GM21825 (cell line): ENCODE data around the gene MFSD2A.
"Not testable (repeated sequence)": the region's sequence is repeated elsewhere in the genome, so short reads cannot be mapped to it uniquely, and the experiment has no call there.

Source experiments
- ATAC-seq: cut with Tn5 transposase; IDR thresholded peaks from one replicate; pipeline ENCODE4 v1.9.1; 2021; ENCODE audit warnings: mild to moderate bottlenecking, moderate library complexity; ENCODE audit not compliant: unreplicated experiment

The MFSD2A gene

DNA sequence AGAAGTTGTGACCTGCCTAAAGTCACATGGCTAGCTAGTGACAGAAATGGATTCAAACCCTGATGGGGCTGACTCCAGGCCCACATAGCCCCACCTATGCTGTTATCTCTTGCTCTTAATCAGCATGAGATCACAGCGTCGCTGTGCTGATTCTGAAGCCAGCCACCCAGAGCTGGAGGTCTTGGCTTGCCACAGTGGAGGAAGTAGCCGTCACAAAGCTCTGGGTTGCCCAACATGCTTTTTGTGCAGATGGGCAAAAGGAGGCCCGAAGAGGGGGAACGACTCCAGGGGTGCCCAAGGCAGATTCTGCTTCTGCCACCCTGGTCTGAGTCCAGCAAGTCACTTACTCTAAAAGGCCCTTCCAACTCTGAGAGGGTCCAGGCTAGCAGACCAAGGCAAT is 14.7 kb upstream of the MFSD2A start:
- ATAC-seq = no peak

DNA sequence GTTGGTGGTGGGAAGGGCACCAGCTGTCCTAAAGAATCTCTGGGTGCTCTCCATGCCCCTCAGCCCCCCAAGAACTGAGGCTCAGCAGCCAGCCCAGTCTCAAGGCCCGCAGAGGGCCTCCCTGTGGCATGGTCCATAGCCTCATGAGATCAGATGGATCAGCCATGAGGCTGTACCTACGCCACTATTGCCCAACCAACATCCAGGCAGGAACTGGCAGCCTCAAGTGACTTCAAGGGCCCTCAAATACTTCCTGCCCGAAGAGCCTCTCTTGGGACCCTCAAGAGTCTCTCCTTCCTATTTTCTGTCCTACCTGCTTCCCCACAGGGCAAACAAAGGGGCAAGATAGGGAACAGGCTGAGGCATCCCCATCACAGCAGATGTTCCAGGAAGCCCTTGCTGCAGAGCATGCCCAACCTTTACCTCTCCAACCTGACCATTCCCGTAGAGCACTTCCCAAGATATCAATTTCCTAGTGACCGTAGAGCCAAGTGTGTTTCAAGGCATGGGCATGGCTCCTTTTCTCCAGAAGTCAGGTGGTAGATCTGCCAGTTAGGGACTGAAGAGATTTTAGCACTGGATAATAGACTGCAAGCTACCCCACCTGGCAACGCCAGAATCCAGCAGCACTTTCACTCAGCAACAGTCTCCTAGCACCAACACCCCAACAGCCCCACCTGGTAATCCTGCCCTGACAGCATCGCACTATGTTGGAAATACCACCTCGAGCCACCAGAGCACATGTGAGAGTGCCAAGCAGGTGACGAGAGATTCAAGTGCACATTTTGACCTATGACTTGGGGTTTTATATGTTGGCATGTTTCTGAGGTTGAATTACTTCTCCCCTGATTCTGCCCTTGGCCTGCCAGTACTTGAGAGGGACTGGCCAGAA is 13.7 kb upstream of the MFSD2A start:
- ATAC-seq = no peak

DNA sequence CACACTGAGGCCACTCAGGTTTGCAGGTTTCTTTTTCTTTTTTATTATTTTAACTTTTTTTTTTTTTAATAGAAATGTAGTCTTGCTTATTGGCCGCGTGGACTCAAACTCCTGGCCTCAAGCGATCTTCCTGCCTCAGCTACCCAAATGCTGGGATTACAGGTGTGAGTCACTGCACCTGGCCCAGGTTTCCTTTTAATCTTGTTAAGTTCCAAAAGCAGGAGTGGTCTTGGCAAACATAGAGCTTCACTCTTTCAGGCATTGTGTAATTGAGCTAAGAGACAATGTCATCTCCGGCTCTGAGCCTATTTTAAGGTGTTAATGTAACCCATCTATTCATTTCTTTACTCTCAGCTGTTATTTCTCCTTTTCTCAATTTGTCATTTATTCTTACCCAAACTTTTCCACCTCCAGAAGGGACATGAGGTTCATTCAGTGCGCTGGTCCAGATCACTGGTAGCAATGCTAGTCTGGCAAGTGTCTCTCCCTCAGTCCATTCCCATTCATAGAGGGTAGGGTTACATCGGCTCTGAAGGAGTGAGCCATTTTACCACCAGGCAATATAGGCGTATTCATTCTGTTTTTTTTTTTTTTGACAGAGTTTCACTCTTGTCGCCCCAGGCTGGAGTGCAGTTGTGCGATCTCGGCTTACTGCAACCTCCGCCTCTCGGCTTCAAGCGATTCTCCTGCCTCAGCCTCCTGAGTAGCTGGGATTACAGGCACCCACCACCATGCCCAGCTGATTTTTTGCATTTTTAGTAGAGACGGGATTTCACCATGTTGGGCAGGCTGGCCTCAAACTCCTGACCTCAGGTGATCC is 11.3 kb upstream of the MFSD2A start:
- no peak for ATAC-seq

DNA sequence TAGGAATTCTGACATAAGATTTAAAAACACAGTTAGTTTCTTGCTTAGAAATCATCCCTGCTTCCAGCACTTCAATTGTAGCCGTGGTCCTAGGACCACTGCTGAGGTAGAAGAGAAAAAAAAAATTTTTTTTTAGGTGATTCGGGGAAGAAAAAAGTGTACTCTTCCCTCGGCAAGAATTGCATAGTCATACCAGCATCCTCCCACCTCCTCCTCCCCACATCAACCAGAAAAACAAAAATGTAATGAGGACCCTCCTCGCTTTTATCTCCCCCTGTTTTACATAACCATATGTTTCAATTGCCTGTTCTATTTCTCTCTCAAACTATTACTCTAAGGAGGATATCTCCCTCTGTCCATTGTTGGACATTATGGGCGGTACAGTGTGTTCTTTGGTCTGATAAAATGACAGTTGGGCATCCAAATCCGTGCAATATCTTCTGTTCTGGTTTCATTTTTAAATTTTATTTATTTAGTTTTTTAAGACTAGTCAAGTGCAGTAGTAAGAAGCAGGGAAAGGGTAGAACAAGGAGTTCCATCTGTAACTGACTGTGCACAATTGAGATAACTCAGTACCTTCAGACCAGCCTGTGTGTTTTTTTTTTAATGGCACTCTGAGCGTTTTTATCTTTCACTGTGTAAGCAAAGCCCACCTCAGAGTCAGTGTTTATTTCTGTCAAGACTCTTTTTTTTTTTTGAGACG is 10.4 kb upstream of the MFSD2A start:
- no peak for ATAC-seq

DNA sequence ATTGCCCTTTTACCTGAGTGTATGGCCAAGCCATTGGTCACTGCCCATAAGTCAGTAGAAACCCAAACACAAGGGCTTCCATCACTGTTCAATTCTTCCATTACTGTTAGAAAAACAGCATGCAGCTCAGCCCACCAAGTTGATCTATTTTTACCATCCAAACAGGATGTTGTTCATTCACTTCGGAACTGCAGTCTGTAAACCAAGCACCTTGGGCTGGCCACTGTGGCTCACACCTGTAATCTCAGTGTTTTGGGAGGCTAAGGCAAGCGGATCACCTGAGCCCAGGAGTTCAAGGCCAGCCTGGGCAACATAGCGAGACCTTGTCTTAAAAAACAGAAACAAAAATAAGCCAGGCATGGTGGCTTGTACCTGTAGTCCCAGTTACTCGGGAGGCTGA is 8.7 kb upstream of the MFSD2A start:
- ATAC-seq = no peak

DNA sequence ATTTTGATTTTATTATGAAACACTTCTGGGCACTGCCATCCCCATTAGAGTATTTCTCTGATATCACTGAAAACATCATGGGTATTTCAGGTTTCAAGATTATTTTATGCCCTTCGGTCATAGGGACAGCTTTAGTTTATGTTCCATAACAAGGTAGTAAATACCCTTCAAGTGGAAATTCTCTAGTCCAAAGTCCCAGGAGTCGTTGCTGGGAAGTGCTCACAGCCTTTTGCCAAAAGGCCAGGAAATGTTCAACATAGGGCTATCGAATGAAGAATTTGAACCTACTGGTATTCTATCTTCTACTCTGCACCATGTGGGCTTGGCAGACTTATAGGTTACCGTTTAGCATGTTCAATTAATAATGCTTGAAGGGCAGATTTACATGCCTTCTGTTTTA is 7.7 kb upstream of the MFSD2A start:
- no peak for ATAC-seq

DNA sequence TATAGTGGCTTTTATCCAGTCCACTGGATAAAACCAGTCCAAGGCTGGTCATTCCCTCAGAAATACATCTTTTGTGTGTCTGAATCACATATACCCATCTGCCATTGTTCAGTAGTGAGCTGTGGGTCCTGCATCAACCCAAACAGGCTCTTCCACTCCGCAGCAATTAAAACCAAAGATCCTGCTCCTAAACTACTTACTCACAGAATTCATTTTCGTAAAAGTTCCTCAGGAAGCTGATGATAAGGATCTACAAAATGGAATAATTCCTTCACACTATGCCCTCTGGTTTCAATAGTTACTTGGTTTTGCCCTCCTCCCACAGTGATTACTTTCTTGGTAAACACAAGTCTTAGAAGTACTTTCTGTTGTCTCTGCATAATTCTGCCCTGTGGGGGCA is 5.1 kb upstream of the MFSD2A start:
- ATAC-seq = no peak

DNA sequence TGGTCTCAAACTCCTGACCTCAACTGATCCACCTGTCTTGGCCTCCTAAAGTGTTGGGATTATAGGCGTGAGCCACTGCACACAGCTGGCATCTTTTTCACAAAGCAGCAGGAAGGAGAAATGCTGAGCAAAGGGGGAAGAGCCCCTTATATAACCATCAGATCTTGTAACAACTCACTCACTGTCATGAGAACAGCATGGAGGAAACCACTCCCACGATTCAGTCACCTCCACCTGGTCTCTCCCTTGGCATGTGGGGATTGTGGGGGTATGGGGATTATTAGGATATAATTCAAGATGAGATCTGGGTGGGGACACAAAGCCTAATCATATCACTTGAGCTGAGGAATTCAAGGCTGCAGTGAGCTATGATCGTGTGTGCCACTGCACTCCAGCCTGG is 3.0 kb upstream of the MFSD2A start:
- no peak for ATAC-seq

DNA sequence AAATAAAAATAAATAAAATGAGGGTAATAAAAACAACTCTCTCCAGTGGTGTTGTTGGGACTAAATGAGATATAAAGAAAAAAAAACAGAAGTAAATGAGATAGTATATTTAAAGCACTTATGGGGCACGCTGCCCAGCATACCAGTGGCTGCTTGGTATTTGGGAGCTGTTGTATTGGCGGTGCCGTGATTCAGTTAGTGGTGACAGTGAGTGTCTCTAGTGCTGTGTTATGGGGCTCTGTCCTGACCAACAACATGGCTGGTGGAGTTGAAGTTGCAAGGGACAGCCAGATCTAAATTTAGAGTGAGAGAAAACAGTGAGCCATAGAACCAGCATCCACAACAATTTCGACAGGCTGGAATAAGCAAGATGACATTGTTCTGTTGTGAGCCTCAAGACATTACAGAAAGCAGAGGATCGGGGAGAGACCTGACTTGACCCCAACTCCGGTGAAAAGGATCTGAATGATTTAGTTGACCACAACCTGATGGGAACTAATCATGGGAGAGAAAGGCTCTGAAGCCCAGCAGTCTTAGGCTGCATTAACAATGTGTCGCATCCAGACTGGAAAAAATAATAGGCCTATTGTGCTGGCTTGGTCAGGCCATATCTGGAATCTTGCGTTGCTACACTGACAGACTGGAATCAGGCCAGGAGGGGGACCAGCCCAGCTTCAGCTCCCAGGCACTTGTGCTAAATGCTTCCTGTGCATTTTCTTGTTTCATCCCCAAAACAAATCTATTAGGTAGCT is 2.4 kb upstream of the MFSD2A start:
- no peak for ATAC-seq

DNA sequence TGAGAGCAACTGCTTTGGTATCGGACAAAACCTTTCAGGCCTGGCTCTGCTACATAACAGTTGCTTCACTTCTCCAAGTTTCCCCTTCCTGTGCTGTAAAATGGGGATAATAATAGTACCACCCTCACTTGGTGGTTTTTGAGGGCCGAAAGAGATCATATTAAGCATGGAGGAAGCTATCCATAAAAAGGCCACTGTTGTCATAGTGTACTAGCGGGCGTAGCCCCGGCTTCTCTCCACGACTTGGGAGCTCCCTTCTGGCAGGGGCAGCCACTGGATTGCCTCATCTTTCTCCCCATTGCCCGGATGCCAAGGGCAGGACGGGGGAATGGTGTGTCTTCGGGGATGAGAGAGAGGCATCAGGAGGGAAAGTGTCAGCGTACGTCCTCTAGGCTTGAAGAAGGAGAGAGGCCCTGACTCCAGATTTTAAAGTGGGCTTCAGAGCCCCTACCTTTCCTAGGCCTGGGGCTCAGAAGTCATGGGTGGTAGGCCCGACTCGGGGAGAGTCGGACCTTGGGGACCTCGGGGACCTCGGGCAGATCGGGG is 548 bp upstream of the MFSD2A start:
- no peak for ATAC-seq

DNA sequence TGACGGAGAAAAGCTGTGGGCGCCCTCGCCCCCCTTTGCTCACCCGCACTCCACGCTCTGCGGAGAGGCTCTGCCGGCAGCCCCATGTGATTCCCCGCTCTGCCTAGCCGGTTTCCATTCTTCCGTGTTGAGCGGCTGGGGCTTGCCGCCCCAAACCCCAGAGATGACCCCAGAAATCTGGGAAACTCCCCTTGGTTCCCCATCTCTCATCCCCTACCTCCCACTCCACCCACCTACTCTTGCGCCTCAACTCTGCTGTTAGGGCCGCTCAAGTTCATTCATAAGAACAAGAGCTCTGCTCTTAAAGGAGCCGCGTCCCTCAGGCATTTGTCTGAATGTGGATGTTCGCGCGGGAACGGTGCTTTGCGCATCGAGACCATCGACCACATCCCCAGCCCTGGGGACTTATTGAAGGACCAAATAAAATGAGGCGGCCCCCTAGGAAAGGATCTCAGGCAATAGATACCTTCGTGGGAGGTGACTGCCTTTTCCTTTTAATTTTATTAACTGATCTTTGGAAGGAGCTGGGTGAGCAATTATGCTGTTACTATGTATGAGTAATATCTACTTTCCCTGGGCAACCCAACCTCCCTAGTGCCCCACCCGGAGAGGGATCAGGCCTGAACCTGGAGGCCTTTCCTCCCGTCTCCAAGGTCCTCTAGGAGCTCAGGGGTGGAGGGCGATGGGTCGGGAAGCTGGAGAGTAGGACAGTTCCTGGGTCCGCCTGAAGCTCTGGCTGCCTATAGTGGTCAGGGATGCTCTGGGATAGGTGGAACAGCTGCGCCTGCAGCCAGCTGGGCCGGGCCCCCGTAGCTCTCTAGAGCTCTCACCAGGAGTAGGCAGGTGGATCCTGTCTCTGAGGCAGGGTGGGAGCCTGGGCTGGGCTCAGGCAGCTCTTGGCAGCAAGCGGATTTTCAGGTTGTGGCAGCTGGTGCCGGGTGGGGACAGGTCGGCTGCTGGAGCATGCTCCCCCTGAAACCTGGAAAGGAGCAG is 898 bp downstream of the MFSD2A start:
- ATAC-seq = peak; percentile 24

DNA sequence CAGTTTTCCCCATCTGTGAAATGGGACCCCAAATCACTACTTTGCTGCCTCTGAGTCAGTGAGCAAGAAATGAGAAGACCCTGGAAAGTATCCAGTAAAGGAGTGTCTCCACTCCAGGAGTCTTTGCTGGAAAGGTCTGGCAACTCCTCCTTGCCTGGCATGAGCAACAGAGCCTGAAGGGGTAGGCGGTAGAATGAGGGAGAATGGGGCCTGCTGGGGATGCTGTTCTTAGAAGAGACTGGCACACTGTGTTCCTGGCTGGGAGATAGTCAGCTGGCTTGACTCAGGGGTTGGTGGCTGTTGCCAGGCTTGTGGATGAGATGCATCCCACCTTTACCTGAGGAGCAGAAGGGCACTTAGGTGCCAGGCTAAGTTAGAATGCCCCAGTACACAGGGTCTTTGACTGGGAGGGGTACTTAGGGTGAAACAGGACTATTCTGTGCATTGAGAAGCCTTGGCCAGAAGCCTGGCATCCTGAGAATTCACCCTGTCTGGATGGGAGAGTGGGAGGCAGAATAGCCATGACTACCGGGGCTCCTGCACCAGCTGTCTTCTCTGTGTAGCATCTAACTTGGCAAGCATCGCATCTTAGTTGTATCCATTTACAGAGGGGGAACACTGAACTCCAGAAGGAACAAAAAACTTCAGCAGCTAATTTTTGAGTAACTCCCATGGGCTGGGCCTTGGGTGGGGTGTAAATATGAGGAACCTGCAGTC is 2.5 kb downstream of the MFSD2A start:
- ATAC-seq = no peak

DNA sequence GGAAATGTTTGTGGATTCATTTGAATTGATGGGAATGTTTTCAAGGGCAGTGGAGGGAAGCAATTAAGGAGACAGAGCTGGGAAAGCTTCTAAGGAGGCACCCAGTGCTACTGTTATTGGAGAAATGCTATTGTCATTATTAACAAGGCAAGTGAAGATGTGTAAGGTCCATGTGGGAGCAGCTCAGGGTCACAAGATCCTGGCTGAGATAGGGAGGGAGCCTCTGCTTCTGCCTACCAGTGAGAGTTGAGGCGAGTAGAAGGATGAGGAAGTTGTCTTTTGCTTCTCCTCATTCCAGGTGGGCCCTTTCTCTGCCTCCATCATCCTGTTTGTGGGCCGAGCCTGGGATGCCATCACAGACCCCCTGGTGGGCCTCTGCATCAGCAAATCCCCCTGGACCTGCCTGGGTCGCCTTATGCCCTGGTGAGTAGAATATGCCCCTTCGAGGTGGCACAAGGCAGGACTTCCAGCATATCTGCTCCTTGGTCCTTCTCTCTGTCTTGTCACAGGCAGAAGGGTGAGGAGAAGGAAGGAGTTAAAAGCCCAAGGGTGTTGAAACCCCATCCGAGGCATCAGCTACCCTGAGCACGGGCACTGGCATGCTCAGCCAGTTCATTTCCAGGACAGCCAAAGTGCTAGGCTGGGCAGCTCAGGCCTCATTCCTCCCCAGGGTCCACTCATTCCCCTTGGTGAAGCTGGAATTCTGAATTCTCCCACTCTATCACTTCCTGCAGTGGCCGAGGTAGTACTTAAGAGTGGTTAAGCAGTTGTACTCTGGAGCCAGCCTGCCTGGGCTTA is 3.7 kb downstream of the MFSD2A start:
- no peak for ATAC-seq

DNA sequence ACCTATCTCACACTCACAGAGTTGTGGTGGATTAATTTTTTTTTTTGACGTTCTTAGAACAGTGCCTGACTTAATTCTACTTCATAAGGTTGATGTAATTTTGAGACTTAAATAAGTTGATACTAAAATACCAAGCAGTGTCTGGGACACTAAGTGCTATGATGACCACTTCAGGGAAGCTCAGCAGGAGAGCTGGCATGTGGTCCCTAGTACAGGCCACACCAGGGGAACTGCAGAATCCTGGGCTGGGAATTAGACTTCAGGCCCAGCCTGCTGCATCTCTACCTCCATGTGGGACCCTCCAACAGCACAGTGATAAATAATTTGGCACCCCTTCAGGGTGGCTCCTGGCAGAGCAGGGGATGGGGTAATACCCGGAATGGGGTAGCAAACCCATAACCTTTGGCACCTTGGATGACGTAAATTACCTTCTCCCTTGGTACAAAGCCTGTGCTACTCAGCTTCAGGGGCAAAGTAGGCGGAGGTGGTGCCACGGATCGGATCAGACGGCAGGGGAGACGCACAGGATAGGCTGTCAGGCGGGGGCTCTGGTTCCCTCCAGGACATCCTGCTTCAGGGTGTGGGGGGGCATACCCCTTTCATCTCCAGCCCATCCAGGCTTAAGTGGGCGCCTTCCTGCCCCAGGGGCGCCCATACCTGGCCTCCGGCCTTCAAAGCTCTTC is 4.8 kb downstream of the MFSD2A start:
- ATAC-seq = no peak

DNA sequence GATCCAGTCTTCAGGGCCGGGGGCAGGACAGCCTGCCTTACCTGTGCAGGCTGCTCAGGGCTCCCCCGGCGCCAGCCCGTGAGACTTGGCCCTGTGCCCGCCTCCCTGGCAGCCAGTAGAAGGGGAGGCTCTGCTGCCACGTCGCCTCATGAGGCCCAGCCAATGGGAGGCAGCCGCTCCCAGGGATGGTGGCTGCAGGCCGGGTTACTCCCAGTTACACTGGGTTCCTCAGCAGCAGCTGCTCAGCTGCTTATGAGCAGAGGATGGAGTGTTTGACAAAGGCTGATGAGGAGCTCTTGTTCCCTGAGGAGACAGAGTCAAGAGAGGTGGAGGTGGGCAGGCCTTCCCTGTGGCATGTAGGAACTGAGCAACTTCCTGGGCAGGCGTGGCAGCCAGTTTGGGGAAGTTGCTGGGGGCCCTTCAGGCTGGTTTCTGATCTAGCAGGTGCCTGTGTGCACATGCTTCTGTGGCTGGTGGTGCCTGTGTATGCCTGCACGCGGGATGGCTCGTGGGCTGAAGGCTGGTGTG is 5.5 kb downstream of the MFSD2A start:
- ATAC-seq = peak; percentile 44

DNA sequence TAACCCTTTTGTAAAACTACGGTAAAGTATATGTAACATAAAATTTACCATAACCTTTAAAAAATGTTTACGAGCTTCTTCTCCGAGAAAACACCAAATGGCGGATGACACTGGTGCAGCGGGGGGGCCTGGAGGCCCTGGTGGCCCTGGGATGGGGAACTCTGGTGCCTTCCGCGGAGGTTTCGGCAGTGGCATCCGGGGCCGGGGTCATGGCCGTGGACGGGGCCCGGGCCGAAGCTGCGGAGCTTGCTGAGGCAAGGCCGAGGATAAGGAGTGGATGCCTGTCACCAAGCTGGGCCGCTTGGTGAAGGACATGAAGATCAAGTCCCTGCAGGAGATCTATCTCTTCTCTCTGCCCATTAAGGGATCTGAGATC is 7.5 kb downstream of the MFSD2A start:
- no peak for ATAC-seq

DNA sequence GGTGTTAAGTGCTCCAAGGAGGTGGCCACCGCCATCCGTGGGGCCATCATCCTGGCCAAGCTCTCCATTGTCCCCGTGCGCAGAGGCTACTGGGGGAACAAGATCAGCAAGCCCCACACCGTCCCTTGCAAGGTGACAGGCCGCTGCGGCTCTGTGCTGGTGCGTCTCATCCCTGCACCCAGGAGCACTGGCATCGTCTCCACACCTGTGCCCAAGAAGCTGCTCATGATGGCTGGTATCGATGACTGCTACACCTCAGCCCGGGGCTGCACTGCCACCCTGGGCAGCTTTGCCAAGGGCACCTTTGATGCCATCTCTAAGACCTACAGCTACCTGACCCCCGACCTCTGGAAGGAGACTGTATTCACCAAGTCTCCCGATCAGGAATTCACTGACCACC is 8.0 kb downstream of the MFSD2A start:
- not testable (repeated sequence) for ATAC-seq
